ENCODE data around the gene PARD3. TPM values are rescaled to one million over a fixed set of nuclear protein-coding genes. Genes with fewer than 3 reads are reported as not detected.

PARD3 gene
- total and polyA plus RNA-seq, 10 of the 15 experiments (the other 5 are each of a cell fraction or from before 2014, with no cell fraction given): 2.6 to 43.1 (median 13.9) TPM

GRCh38 chr10:34237898-34238455 is 577.1 kb downstream of the PARD3 start:
- Histone ChIP-seq H3K4me3 (no peak overlapping the region), H3K27ac (ENCODE audit: control insufficient read depth, insufficient read depth) (no peak overlapping the region), H3K27me3 (replicated peaks in 1 of 2; ENCODE audit: control insufficient read depth in 2 of 2, insufficient read depth in 2 of 2, low read length in 1 of 2) (no peaks in the 10 kb centered on the region), H3K4me1 (ENCODE audit: control insufficient read depth, insufficient read depth, low read length) (no peaks in the 10 kb centered on the region), H3K36me3 (ENCODE audit: control insufficient read depth in 2 of 2, insufficient read depth in 2 of 2, low read length in 1 of 2) (no peaks in the 10 kb centered on the region), H2AFZ (ENCODE audit: control insufficient read depth, low read depth, low read length) (no peak overlapping the region), H3K9me3 (replicated peaks; ENCODE audit: control insufficient read depth, insufficient read depth, low read length) (no peaks in the 10 kb centered on the region), H3K4me2 (ENCODE audit: control insufficient read depth, insufficient read depth) (no peak overlapping the region), H3K9ac (ENCODE audit: control insufficient read depth, insufficient read depth, low read length) (no peak overlapping the region), H3K79me2 (ENCODE audit: control insufficient read depth, insufficient read depth, low read length) (no peaks in the 10 kb centered on the region), H4K20me1 (ENCODE audit: control insufficient read depth, insufficient read depth) (no peaks in the 10 kb centered on the region)
- ChIA-PET CTCF (interaction anchor here (0.9 to 2.3 kb wide), 4 partner anchors 9 to 400 kb away, joined by 3 to 6 read pairs (median 4); no protein-coding TSS in a partner anchor), SMC1A (ENCODE audit: uncharacterized antibody, unreplicated experiment) (interaction anchor here (0.6 to 5.6 kb wide), 10 partner anchors 12 to 141 kb away, joined by 3 to 38 read pairs (median 4); no protein-coding TSS in a partner anchor), POLR2A (interaction anchor here (1.3 kb wide), 1 partner anchor 17 kb away, joined by 4 read pairs; no protein-coding TSS in a partner anchor), RAD21 (ENCODE audit: unreplicated experiment) (interaction anchor here (1.5 to 3.3 kb wide), 2 partner anchors 10 to 13 kb away, joined by 3 to 12 read pairs; no protein-coding TSS in a partner anchor)
- TF ChIP-seq STAT3 (IDR thresholded peaks at IDR 0.05; ENCODE audit: low read depth, low read length) (no peak), CUX1 (IDR thresholded peaks at IDR 0.05; ENCODE audit: insufficient replicate concordance, low read depth, low read length) (no peak), TCF7 (IDR thresholded peaks at IDR 0.05; ENCODE audit: borderline replicate concordance) (no peak), ZNF384 (IDR thresholded peaks at IDR 0.05; ENCODE audit: borderline replicate concordance, low read depth, low read length) (no peak), MTA2 (IDR thresholded peaks at IDR 0.05; ENCODE audit: low read depth) (no peak), BMI1 (IDR thresholded peaks at IDR 0.05; ENCODE audit: borderline replicate concordance) (no peak)
- ATAC-seq (no peak), FAIRE-seq (no peak), DNase-seq (ENCODE audit: low read depth, low spot score) (no peak)
- intact Hi-C loops (cut with micrococcal nuclease; ENCODE audit: unreplicated experiment): no loop called here
- in situ Hi-C loops (cut with MboI): no loop called here
- BruUV-seq (replicated peaks): no TSS peak
- WGBS (ENCODE audit: insufficient coverage, insufficient replicate concordance, low lambda C conversion rate, missing lambda C conversion rate): 0% methylated on average over 1 of the region's 1 CpG

Data from GM12878 (cell line).